Spleen (tissue), 11 donors: ENCODE data around the gene SLIRP. TPM values are rescaled to one million over a fixed set of nuclear protein-coding genes. Genes with fewer than 3 reads are reported as not detected.

Experiments used
- DNase-seq: peaks from one replicate; pipeline ENCODE4 v3.0.0-alpha.2; 2020
- H3K27ac ChIP-seq, 8 donors: fragments of 200-600 bp; sonication (generic) in 7 of 8; 1 replicate in 4 of 8; 2 replicates in 4 of 8; pipeline versions ENCODE4 v1.5.0 to v1.8.0; 2016 to 2021; ENCODE audit warnings: inconsistent platforms in 4 of 8, mild to moderate bottlenecking in 4 of 8, moderate library complexity in 1 of 8
- H3K27me3 ChIP-seq, 7 donors: fragments of 200-600 bp; sonication (generic) in 6 of 7; replicated peaks in 1 of 7; 1 replicate in 4 of 7; 2 replicates in 3 of 7; pipeline versions ENCODE4 v1.5.0 to v1.8.0; 2016 to 2021; ENCODE audit warnings: inconsistent platforms in 3 of 7, mild to moderate bottlenecking in 1 of 7
- H3K36me3 ChIP-seq, 6 donors: fragments of 200-600 bp; sonication (generic) in 5 of 6; 1 replicate in 4 of 6; 2 replicates in 2 of 6; pipeline versions ENCODE4 v1.5.0 to v1.8.0; 2016 to 2021; ENCODE audit warnings: inconsistent platforms in 2 of 6
- H3K4me1 ChIP-seq, 6 donors: fragments of 200-600 bp; sonication (generic) in 5 of 6; 1 replicate in 3 of 6; 2 replicates in 3 of 6; pipeline versions ENCODE4 v1.5.0 to v1.8.0; 2016 to 2021; ENCODE audit warnings: inconsistent platforms in 3 of 6
- H3K4me3 ChIP-seq, 8 donors: fragments of 200-600 bp; sonication (generic) in 7 of 8; 1 replicate in 4 of 8; 2 replicates in 4 of 8; pipeline versions ENCODE4 v1.5.0 to v1.8.0; 2016 to 2021; ENCODE audit warnings: inconsistent platforms in 4 of 8, mild to moderate bottlenecking in 4 of 8, moderate library complexity in 2 of 8
- H3K9me3 ChIP-seq, 8 donors: fragments of 200-600 bp; sonication (generic) in 7 of 8; 1 replicate in 4 of 8; 2 replicates in 4 of 8; pipeline versions ENCODE4 v1.5.0 to v1.8.0; 2016 to 2021; ENCODE audit warnings: inconsistent platforms in 4 of 8
- CTCF ChIP-seq, 11 experiments: fragments of 200-600 bp in 7 of 11; fragments of 450-650 bp in 4 of 11; sonication (generic) in 4 of 11; IDR thresholded peaks in 8 of 11; conservative IDR thresholded peaks in 3 of 11; 1 replicate in 7 of 11; 2 replicates in 4 of 11; pipeline versions ENCODE4 v1.4.0 to v1.8.0; 2016 to 2021; ENCODE audit warnings: antibody characterized with exemption in 11 of 11, inconsistent platforms in 4 of 11, mild to moderate bottlenecking in 1 of 11
- POLR2A ChIP-seq, 3 donors: fragments of 450-650 bp; IDR thresholded peaks; one replicate each; pipeline ENCODE4 v1.5.1; 2017; ENCODE audit warnings: antibody characterized with exemption in 3 of 3, mild to moderate bottlenecking in 1 of 3
- POLR2AphosphoS5 ChIP-seq, 3 donors: sonication (generic); formaldehyde crosslinking; IDR thresholded peaks; one replicate each; pipeline ENCODE4 v1.5.1; 2017; ENCODE audit warnings: antibody characterized with exemption in 3 of 3
- WGBS, 5 donors: extraction: QIAGEN DNeasy Blood & Tissue Kit in 3 of 5; methylation state at CpG; one replicate each; pipeline versions ENCODE4 v1.1.5 to v1.1.7; 2013 to 2018; 5-methylcytosine and 5-hydroxymethylcytosine counted together
- intact Hi-C: fragments of 100-400 bp; cut with DNase I; formaldehyde crosslinking; loops from one replicate; pipeline ENCODE4 v1.15.0; 2023; ENCODE audit warnings: low total_unique reads
- polyA plus RNA-seq, 3 donors: library from polyadenylated mRNA; stranded (reverse); fragments of 200-250 nt; gene quantifications; one replicate each; pipeline ENCODE4 v1.2.1, GENCODE V29; 2013
- total RNA-seq, 7 donors: library from RNA; depleted of rRNA in 3 of 7; stranded (reverse); fragments of >200 nt in 3 of 7; fragmentation: NEBNext Ultra II Directional in 4 of 7; extraction: Animal tissue kit (Norgen Biotek cat#: 25700) in 4 of 7; gene quantifications; one replicate each; pipeline versions ENCODE4 v1.1.0 to v1.2.1, GENCODE V29; 2016 to 2021
- donor health status: healthy with polysubstance abuse.
- donor health status: DM: no; HTN: no; CAD: no; lungs with moderate emphysema.
- donor health status: DM: no; HTN: no; CAD: no.
- donor health status: Bipolar disorder and iron deficiency.
- donor health status: healthy.
- donor health status: DM: no; HTN: no; CAD: no.
- donor health status: DM: yes; HTN: yes; CAD: no.

Gene SLIRP
- total and polyA plus RNA-seq, 10 donors: 43.1 to 265 (median 145) TPM

GRCh38 chr14:77681196-77682157 lies 26.4 kb upstream of the SLIRP start:
- no peak overlapping the region for H3K27ac ChIP-seq
- H3K4me3 ChIP-seq: no peak overlapping the region
- no peaks in the 10 kb centered on the region for H3K4me1 ChIP-seq
- intact Hi-C loops: no loop called here
- 72 to 95% (median 89%) methylated on average over 7 of the region's 7 CpGs for WGBS, 5 donors
- no peak for DNase-seq
- peaks cover 0 to 89% (median 26%) of the 10 kb centered on the region in 6 donors for H3K36me3 ChIP-seq
- TF ChIP-seq POLR2AphosphoS5 (IDR thresholded peaks at IDR 0.05) (no peak), POLR2A (IDR thresholded peaks at IDR 0.05) (no peak), CTCF (IDR thresholded peaks at IDR 0.05 in 8 of 11, conservative IDR thresholded peaks at IDR 0.05 in 3 of 11) (no peak)
- no peaks in the 10 kb centered on the region for H3K27me3 ChIP-seq
- H3K9me3 ChIP-seq: no peaks in the 10 kb centered on the region

GRCh38 chr14:77682158-77682553 lies 25.7 kb upstream of the SLIRP start:
- 19 to 56% (median 38%) methylated on average over 1 of the region's 1 CpG for WGBS, 5 donors
- TF ChIP-seq POLR2A (IDR thresholded peaks at IDR 0.05) (no peak), POLR2AphosphoS5 (IDR thresholded peaks at IDR 0.05) (no peak), CTCF (IDR thresholded peaks at IDR 0.05 in 8 of 11, conservative IDR thresholded peaks at IDR 0.05 in 3 of 11) (no peak)
- Histone ChIP-seq H3K9me3 (no peaks in the 10 kb centered on the region), H3K27me3 (no peaks in the 10 kb centered on the region), H3K36me3 (peaks cover 0 to 91% (median 30%) of the 10 kb centered on the region in 6 donors), H3K4me3 (no peak overlapping the region), H3K27ac (no peak overlapping the region), H3K4me1 (no peaks in the 10 kb centered on the region)
- no peak for DNase-seq
- intact Hi-C loops: no loop called here

GRCh38 chr14:77691259-77691658 lies 16.6 kb upstream of the SLIRP start:
- no peak overlapping the region for H3K4me3 ChIP-seq
- peaks cover 0 to 100% (median 62%) of the 10 kb centered on the region in 6 donors for H3K36me3 ChIP-seq
- TF ChIP-seq POLR2AphosphoS5 (IDR thresholded peaks at IDR 0.05): no peak
- no peak for TF ChIP-seq POLR2A (IDR thresholded peaks at IDR 0.05)
- no peak for TF ChIP-seq CTCF (IDR thresholded peaks at IDR 0.05 in 8 of 11, conservative IDR thresholded peaks at IDR 0.05 in 3 of 11)
- WGBS, 5 donors: 87 to 94% (median 90%) methylated on average over 2 of the region's 2 CpGs
- no peak overlapping the region for H3K27ac ChIP-seq
- H3K27me3 ChIP-seq: no peaks in the 10 kb centered on the region
- no peaks in the 10 kb centered on the region for H3K4me1 ChIP-seq
- no peaks in the 10 kb centered on the region for H3K9me3 ChIP-seq
- intact Hi-C loops: no loop called here
- no peak for DNase-seq

GRCh38 chr14:77707355-77707723 lies 564 bp upstream of the SLIRP start:
- peaks cover 7 to 63% (median 45%) of the 10 kb centered on the region in 6 donors for H3K36me3 ChIP-seq
- no peaks in the 10 kb centered on the region for H3K27me3 ChIP-seq
- no peaks in the 10 kb centered on the region for H3K9me3 ChIP-seq
- peak overlapping the region; percentile 86 to 100 (median 100) for H3K4me3 ChIP-seq
- H3K27ac ChIP-seq: peak overlapping the region; percentile 49 to 87 (median 77)
- DNase-seq: no peak
- H3K4me1 ChIP-seq: peaks cover 25 to 65% (median 50%) of the 10 kb centered on the region in 6 donors
- intact Hi-C loops: no loop called here
- TF ChIP-seq CTCF (IDR thresholded peaks at IDR 0.05 in 8 of 11, conservative IDR thresholded peaks at IDR 0.05 in 3 of 11) (peak in 4 of 11 experiments; percentile 6 to 16 (median 10)), POLR2A (IDR thresholded peaks at IDR 0.05) (no peak)
- 0 to 3% (median 0%) methylated on average over 14 of the region's 14 CpGs for WGBS, 5 donors
